Measurements from ENCODE around the gene EIF4E2. TPM values are rescaled to one million over a fixed set of nuclear protein-coding genes. Genes with fewer than 3 reads are reported as not detected.

Gene EIF4E2
- total RNA-seq, 1 experiment from 2014 or later = 108 TPM

DNA sequence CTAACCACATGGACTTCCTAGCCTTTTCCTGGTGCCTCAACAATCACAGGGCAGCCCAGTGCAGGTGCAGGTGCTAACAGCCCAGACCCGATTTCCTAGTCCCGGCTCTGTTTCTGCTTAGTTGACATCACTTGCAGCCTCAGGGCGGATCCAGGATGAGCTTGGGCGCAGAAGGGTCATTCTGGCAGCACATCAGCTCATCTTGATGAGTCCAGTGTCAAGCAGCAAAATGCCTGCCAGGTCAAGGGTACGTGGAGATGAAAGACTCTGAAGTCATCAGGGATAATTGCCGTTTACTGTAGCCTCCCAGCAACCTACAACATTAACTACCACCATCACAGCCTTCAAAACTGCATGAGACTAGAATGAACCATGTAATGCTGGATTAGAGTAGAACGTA is 43.5 kb downstream of the EIF4E2 start:
- no peak for DNase-seq (ENCODE audit: low read depth)

DNA sequence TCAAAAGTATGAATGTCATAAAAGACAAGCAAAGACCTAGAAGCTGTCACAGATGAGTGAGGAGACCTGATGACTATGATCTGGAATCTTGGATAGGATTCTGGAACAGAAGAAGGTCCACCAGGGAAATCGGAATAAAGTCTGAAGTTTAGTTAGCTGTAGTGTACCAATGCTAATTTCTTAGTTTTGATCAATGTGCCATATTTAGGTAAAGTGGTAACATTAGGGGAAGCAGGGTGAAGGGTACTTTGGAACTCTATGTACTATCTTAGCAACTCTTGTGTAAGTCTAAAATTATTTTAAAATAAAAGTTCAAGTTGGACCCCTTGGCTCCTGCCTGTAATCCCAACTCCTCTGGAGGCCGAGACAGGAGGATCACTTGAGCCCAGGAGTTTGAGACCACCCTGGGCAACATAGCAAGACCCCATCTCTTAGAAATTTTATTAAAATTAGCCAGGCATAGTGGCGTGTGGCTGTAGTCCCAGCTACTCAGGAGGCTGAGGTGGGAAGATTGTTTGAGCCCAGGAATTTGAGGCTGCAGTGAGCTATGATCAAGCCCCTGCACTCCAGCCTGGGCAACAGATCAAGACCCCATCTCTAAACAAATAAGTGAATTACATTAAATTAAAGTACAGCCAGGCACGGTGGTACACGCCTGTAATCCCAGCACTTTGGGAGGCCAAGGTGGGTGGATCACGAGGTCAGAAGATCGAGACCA is 47.0 kb downstream of the EIF4E2 start:
- no peak for DNase-seq (ENCODE audit: low read depth)

DNA sequence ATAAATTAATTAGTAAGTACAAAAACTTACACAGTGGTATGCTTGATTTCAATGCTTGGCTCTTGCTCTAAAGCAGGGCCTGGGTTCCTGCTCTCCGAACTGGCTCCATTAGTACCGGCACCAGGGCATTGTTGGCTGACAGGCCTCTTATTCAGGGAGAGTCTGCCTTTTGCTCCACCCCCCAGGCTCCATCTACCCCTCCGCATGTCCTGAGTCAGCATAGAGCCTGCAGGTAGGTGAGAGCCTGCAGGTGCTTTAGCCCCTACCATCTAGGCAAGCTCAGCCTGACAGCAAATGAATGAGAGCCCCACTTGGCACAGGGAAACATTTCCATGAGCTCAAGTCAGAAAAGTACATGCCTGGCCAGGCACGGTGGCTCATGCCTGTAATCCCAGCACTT is 47.8 kb downstream of the EIF4E2 start:
- DNase-seq (ENCODE audit: low read depth) = no peak

DNA sequence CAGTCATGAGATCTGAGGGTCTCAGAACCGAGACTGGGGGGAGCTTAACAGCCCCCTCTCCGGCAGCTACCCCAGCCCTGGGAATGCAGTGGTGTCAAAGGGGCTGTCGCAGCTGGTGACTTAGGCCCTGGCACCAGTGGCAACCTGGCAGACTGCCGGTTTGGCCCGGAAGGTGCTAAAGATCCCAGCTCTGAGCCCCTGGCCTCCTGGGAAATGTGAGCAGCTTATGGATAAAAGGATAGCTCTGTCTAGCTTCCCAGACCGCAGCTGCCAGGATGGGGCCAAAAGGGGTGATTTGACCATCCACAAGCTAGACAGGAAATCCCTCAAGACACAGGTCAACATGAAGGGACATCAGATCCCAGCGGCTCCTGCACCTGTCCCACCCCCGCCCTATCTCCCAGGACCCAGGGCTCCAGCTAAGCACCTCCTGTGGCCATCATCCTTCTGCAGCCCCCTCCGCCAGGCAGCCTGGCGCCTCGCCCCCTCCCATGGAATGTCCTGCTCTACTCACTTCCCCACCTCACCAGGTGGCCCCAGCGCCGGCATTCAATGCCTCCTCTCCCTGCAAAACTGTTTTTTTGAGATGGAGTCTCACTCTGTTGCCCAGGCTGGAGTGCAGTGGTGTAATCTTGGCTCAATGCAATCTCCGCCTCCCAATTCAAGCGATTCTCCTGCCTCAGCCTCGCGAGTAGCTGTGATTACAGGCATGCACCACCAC is 49.7 kb downstream of the EIF4E2 start:
- DNase-seq (ENCODE audit: low read depth) = no peak

DNA sequence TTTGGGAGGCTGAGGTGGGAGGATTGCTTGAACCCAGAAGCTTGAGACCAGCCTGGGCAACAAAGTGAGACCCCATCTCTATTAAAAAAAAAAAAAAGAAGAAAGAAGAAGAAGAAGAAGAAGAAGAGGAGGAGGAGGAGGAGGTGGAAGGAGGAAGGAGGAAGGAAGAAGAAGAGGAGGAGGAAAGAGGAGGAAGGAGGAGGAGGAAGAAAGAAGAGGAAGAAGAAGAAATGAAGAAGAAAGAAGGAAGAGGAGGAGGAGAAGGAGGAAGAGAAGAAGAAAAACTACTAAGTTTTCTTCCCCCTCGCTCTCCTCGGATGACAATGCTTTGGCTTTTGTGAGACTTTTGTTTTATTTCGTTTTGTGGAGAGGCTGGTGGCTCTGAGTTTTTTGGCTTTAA is 52.8 kb downstream of the EIF4E2 start:
- DNase-seq (ENCODE audit: low read depth) = no peak

DNA sequence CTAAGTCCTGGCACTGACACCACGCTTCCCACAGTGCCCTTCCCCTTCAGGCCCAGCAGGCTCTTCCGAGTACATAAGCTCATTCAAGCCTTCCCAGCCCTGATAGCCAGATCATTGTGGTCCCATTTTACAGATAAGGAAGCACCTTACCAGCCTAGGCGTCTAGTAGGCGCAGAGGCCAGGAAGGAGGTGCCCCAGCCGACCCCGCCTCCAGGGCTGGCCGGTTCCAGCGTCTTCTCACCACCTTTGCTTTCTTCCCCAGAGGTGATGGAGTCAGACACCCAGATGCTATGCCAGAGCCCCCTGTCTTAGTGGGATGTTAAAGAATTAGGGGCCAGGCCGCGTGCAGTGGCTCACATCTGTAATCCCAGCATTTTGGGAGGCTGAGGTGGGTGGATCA is 54.0 kb downstream of the EIF4E2 start:
- DNase-seq (ENCODE audit: low read depth) = no peak

DNA sequence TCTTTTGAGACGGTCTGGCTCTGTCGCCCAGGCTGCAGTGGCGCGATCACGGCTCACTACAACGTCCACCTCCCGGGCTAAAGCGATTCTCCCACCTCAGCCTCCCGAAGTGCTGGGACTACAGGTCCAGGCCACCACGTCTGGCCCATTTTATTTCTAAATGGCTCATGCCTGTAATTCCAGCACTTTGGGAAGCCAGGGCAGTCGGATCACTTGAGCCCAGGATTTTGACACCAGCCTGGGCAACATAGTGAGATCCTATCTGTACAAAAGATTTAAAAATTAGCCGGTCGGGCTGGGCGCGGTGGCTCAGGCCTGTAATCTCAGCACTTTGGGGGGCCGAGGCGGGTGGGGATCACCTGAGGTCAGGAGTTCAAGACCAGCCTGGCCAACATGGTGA is 56.5 kb downstream of the EIF4E2 start:
- no peak for DNase-seq (ENCODE audit: low read depth)

DNA sequence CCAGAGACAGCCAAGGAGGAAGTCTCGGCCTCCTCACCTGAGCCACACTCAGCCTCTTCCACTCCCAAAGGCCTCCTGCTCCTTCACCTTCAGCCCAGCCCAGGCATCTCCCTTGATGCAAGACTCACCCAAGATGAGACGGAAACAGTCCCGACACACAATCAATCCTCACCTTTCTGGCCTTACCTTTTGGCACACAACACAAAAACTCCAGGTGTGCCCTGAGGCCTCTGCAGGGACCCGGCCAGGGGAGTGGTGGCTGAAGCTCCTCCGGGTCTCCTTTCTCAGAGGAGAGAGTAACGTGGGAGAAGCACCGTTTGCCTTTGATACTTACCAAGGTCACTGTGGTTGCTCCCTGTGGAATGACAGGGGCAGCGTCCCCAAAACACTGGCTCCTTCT is 59.1 kb downstream of the EIF4E2 start:
- DNase-seq (ENCODE audit: low read depth) = no peak

DNA sequence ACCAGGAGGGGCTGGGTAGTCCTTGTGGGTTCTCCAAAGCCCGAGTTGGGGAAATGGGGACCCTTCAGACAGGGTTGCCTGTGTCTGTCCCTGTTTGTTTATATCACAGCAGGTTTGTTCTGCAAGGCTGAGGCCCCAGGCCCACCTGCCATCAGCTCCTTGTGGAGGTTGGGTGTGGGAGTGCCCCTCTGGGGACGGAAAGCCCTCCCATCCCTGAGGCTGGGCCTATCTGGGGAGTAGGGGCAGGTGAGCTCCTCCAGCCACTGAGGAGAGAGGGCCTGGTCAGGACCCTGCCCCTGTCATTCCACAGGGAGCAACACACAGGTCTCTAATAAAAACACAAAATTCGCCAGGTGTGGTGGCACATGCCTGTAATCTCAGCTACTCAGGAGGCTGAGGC is 59.6 kb downstream of the EIF4E2 start:
- DNase-seq (ENCODE audit: low read depth) = no peak

DNA sequence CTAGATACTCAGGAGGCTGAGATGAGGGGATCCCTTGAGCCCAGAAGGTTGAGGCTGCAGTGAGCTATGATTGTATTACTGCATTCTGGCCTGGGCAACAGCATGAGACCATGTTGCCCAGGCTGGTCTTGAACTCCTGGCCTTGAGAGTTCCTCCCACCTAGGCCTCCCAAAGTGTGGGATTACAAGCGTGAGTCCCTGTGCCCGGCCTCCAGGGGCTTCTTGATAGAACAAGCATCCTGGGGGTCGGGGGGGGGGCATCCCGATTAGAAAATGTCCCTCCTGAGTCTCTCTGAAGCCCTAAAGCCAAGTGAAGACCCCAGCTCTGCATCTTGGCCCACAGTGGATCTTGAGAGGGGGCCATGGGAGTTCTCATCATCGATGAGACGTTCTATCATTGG is 60.6 kb downstream of the EIF4E2 start:
- no peak for DNase-seq (ENCODE audit: low read depth)

DNA sequence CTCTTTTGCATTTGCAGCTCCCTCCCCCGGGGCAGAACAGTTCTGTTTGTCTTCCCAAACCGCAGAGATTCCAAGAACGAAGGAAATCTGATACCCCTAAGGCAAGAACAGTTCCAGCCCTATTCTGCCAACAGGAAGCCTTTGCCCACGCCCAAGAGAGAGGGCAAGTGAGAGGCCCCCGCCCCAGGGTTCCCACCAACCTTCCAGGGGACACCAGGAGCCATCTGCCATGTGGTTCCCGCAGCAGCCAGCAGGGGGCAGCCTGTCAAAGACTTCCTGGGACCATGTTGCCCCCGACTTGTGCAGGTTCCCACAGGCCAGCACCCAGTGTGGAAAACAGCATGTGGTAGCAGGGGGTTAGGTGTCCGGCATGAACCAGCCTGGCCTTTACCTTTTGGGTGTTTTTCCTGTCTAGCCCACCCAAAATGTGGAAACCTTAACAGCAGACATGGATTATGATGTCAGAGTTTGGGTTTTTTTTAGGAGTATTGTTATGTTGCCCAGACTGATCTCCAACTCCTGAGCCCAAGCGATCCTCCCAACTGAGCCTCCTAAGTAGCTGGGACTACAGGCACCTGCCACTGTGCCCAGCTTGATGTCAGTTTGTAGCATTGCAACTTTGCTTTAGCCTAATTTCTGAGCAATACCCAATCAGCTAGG is 61.2 kb downstream of the EIF4E2 start:
- DNase-seq (ENCODE audit: low read depth) = peak; percentile 89

DNA sequence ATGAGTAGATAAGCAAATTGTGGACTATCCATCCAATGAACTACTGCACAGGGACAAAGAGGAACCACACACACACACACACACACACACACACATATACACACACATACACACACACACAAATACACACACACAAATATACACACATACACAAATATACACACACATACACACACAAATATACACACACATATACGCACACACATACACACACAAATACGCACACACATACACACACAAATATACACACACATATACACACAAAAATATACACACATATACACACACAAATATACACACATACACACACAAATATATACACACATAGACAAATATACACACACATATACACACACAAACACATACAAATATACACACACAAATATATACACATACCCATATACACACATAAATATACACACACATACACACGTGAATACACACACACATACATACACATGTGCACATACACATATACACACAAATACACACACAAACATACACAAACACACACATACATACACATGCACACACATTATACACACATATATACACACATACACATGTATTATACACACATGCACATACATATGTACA is 63.1 kb downstream of the EIF4E2 start:
- no peak for DNase-seq (ENCODE audit: low read depth)

DNA sequence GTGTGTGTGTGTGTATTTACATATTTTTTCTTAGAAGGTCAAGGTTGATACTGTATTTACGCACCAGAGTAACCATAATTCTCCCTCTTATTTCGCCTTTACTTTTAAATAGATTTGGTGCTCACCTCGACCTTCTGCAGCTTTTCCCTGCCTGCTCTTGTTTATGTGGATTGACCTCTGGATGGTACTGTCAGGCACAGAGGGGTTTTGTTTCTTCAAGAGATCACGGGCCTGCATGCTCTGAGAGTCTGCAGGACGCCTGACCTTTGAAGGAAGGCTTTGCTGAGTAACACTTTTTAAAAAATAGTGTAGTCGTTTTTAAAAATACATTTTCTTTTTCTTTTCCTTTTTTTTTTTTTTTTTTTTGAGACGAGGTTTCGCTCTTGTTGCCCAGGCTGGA is 64.8 kb downstream of the EIF4E2 start:
- no peak for DNase-seq (ENCODE audit: low read depth)

Other genes with a start within 250 kb of the EIF4E2 start
- not detected in 2 replicates for gene ALPP, start 171.9 kb upstream of the EIF4E2 start, total RNA-seq (2014; rRNA removed; shearing (Covaris generic))
- gene ALPG, start 143.8 kb upstream of the EIF4E2 start, total RNA-seq (2014; rRNA removed; shearing (Covaris generic)) = not detected in 2 replicates
- not detected in 2 replicates for gene ALPI, start 94.5 kb upstream of the EIF4E2 start, total RNA-seq (2014; rRNA removed; shearing (Covaris generic))
- gene ECEL1, start 62.9 kb upstream of the EIF4E2 start, total RNA-seq (2014; rRNA removed; shearing (Covaris generic)) = not detected in 2 replicates
- gene PRSS56, start 30.3 kb upstream of the EIF4E2 start, total RNA-seq (2014; rRNA removed; shearing (Covaris generic)) = not detected in 2 replicates
- not detected in 2 replicates for gene CHRND, start 24.5 kb upstream of the EIF4E2 start, total RNA-seq (2014; rRNA removed; shearing (Covaris generic))
- not detected in 2 replicates for gene CHRNG, start 11.0 kb upstream of the EIF4E2 start, total RNA-seq (2014; rRNA removed; shearing (Covaris generic))
- 4.2 and 5.6 TPM in 2 replicates for gene TIGD1, start 132 bp upstream of the EIF4E2 start, total RNA-seq (2014; rRNA removed; shearing (Covaris generic))
- not detected in 2 replicates for gene EFHD1, start 82.9 kb downstream of the EIF4E2 start, total RNA-seq (2014; rRNA removed; shearing (Covaris generic))
- gene GIGYF2, start 146.6 kb downstream of the EIF4E2 start, total RNA-seq (2014; rRNA removed; shearing (Covaris generic)) = 38.6 and 49.2 TPM in 2 replicates
- gene KCNJ13, start 225.9 kb downstream of the EIF4E2 start, total RNA-seq (2014; rRNA removed; shearing (Covaris generic)) = not detected in 2 replicates

Measured in HT1080 (cell line).